Fibroblast of skin of scalp (primary cell): ENCODE results near the gene TRIM49D1. TPM values are rescaled to one million over a fixed set of nuclear protein-coding genes. Genes with fewer than 3 reads are reported as not detected.
"Not testable (repeated sequence)": the region's sequence is repeated elsewhere in the genome, so short reads cannot be mapped to it uniquely, and the experiment has no call there.

Source experiments
- DNase-seq: peaks from one replicate; pipeline ENCODE4 v3.0.0-alpha.2; 2013
- polyA plus RNA-seq, 2 experiments: library from polyadenylated mRNA; unstranded; fragments of 120-200 nt; gene quantifications; one replicate each; pipeline ENCODE4 v1.2.1, GENCODE V29; 2013; ENCODE audit not compliant: insufficient read length in 2 of 2

The TRIM49D1 gene, protein sequence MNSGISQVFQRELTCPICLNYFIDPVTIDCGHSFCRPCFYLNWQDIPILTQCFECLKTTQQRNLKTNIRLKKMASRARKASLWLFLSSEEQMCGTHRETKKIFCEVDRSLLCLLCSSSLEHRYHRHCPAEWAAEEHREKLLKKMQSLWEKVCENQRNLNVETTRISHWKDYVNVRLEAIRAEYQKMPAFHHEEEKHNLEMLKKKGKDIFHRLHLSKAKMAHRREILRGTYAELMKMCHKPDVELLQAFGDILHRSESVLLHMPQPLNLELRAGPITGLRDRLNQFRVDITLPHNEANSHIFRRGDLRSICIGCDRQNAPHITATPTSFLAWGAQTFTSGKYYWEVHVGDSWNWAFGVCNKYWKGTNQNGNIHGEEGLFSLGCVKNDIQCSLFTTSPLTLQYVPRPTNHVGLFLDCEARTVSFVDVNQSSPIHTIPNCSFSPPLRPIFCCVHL
- not detected for polyA plus RNA-seq (2013, experiment 1 of 2; ENCODE audit: insufficient read length)
- not detected for polyA plus RNA-seq (2013, experiment 2 of 2; ENCODE audit: insufficient read length)

- DNase-seq, result no peak
These were observed at the start of gene TRIM49D1 for GRCh38 chr11:89922195-89922660. TSS of gene TRIM49D1 (minus strand) at chr11:89922245. CDS start at chr11:89917710, 4,535 bp downstream.

DNA sequence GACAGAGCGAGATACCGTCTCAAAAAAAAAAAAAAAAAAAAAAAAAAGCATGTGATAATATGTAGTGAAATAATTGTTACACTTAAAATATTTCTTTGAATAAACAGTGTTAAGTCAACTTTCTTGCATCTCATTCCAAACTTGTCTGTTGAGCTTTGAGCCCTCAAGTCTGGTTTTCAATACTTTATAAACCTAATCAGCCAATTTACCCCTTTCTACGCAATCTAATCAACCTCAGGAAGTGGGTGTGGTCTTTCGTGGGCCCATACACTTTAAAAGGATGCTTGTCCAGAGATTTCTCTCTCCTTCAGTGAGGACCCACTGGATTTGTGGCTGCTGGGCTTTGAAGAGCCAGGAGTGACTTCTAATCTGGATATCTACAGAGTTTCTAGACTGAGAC is 43.7 kb upstream of the TRIM49D1 start, which contains the start of gene TRIM64:
TRIM64 (plus strand) TSS at position 301 of the 400 bp plus-strand sequence. CDS start 2,467 bp downstream, outside the sequence.
- not testable (repeated sequence) for DNase-seq

GRCh38 chr11:89960833-89961232 is 38.8 kb upstream of the TRIM49D1 start:
- DNase-seq, result not testable (repeated sequence)

DNA sequence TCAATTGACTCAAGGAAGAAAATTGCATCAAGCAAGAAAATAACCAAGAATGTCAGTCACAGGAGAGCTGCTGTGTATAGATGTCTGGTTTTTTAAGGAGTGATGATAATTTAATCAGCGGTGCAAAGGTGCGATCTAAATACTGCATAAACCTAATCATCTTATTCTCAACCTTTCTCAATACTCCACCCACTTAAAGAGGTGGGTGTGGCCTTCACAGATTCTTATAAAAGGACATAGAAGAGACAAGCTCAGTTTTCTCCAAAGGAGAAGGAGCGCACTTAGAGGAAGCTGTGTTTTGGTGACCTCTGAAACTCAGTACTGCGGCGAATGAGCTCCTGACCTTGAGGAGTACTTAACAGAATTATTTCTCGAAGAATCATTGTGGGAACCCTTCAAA is 1.7 kb upstream of the TRIM49D1 start, which contains the start of gene TRIM49D2:
TRIM49D2 (plus strand) TSS at position 301 of the 400 bp plus-strand sequence. CDS start 2,698 bp downstream, outside the sequence.
- DNase-seq, result not testable (repeated sequence)

DNA sequence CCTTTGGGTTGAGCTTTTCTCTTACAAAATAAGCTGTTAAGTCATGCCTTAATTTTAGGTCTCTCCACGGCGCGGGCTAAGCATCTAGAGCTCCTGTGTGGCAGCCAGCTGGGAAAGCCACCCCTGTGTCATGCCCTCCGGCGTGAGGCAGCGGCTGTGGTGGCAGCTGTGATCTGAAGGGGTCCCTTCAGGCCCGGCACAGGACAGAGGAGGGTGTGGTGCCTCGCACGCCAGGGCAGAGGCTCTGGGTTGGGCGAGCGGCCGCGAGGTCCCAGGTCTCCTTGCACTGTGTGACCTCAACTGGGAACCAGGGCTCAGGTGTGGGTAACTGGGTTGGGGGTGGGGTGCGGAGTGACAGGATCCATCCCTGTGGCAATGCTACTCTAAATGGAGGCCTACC is 21.2 kb downstream of the TRIM49D1 start:
- DNase-seq, result not testable (repeated sequence)

GRCh38 chr11:89893245-89893644 is 28.8 kb downstream of the TRIM49D1 start:
- not testable (repeated sequence) for DNase-seq

- DNase-seq, result not testable (repeated sequence)
These were observed 44.5 kb downstream of the TRIM49D1 start for GRCh38 chr11:89877511-89877910.

GRCh38 chr11:89872588-89872987 is 49.5 kb downstream of the TRIM49D1 start:
- DNase-seq, result not testable (repeated sequence)

- not testable (repeated sequence) for DNase-seq
These were observed 56.8 kb downstream of the TRIM49D1 start for GRCh38 chr11:89865223-89865622.

DNA sequence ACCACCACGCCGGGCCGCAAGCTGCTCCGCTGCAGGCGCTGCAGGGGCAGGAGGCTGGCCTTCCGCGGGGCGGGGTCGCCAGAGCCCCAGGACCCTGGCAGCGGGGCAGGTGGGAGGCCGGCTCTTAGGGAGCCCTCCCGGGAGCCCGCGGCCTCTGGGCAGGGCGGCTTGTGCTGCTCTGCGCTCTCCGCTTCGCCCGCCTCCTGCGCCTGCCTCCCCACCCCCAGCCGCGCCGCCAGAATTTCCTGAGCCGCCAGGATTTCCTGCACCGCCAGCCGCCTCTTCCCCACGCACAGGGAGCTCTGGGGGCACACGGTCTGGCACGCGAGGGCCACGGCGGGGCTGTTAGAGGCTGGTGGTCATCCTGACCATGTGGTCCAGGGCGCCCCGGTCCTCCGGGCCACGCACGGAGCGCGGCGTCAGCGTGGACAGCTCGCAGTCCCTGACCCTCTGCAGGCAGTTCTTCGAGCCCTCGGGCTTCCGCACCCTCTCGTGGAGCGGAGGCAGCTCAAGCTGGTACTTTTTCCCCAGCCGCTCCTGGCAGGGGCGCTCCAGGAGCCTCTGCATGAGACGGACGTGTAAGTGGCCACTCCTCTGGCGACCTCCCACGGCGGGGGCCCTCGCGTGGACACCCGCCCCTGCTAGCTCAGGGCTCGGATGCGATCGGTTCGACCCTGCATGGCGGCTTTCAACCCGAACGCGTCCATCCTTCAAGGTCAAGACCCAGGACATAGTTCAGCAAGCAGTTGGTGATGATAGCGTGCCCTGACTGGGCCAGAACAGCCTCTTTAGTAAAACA is 57.9 kb downstream of the TRIM49D1 start:
- DNase-seq, result peak; percentile 9
